ENCODE results near the gene PAPPA. TPM values are rescaled to one million over a fixed set of nuclear protein-coding genes. Genes with fewer than 3 reads are reported as not detected.

Gene PAPPA
- total RNA-seq, 2 donors from 2014 or later, result 0.09 TPM

DNA sequence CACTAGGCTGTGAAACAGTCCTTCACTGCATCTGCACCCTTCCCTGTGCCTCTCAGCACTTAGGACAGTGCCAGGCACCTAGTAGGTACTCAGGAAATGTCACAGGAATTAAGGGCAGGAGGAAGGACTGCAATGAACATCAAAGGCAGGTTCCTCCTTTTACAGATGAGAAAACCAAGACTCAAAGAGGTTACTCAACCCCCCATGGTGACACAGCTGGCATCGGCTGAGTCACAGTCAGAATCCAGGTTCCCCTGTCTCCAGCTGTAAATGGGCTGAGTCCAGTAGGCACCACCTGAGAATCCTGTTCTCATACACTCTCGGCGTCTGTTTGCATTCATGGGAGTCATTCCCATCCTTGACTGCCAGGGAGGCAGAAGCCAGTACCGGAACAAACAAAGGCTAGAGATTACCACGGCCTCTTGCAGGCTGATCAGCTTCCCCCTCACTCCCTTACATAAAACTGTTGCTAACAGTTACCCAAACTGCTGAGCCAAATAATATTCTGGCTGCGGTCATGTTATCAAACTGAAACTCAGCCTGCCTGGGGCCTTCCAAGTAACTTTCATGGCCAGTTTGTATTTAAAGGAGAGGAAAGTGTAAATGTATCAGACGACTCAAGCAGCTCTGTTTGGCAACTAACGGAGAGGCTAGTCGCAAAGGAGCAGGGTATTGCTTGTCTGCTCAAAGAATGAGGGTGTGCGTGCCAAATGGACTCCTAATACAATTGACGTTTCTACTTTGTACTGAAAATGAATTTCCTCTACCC is 201.7 kb downstream of the PAPPA start:
- 69 to 80% methylated on average over 7 to 11 of the region's 11 CpGs for WGBS, 2 experiments (ENCODE audit: insufficient coverage in 1 of 2, insufficient read length in 1 of 2)
- Mint-ChIP-seq H3K4me3 (no peak overlapping the region), H3K4me1 (peaks cover 8% of the 10 kb centered on the region), H3K27ac (no peak overlapping the region), H3K9me3 (no peaks in the 10 kb centered on the region), H3K36me3 (ENCODE audit: low read depth) (no peaks in the 10 kb centered on the region), H3K27me3 (ENCODE audit: insufficient read depth) (peaks cover 59% of the 10 kb centered on the region)
- Histone ChIP-seq H3K27ac (ENCODE audit: low read depth, low read length) (no peak overlapping the region), H3K9me3 (ENCODE audit: control insufficient read depth, low read length) (no peaks in the 10 kb centered on the region), H3K36me3 (ENCODE audit: control insufficient read depth, insufficient read depth, low read length) (no peaks in the 10 kb centered on the region), H3K4me1 (ENCODE audit: control insufficient read depth, insufficient read depth, low read length) (no peaks in the 10 kb centered on the region), H3K27me3 (ENCODE audit: control insufficient read depth, insufficient read depth, low read length, poor library complexity, severe bottlenecking) (peaks cover 24% of the 10 kb centered on the region), H3K9ac (ENCODE audit: extremely low read depth, low read length, poor library complexity, severe bottlenecking) (no peak overlapping the region), H3K4me3 (ENCODE audit: low read length) (no peak overlapping the region)
- peak; percentile 90 for DNase-seq
- TF ChIP-seq, protein P1, sequence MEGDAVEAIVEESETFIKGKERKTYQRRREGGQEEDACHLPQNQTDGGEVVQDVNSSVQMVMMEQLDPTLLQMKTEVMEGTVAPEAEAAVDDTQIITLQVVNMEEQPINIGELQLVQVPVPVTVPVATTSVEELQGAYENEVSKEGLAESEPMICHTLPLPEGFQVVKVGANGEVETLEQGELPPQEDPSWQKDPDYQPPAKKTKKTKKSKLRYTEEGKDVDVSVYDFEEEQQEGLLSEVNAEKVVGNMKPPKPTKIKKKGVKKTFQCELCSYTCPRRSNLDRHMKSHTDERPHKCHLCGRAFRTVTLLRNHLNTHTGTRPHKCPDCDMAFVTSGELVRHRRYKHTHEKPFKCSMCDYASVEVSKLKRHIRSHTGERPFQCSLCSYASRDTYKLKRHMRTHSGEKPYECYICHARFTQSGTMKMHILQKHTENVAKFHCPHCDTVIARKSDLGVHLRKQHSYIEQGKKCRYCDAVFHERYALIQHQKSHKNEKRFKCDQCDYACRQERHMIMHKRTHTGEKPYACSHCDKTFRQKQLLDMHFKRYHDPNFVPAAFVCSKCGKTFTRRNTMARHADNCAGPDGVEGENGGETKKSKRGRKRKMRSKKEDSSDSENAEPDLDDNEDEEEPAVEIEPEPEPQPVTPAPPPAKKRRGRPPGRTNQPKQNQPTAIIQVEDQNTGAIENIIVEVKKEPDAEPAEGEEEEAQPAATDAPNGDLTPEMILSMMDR (conservative IDR thresholded peaks at IDR 0.05), result no peak

DNA sequence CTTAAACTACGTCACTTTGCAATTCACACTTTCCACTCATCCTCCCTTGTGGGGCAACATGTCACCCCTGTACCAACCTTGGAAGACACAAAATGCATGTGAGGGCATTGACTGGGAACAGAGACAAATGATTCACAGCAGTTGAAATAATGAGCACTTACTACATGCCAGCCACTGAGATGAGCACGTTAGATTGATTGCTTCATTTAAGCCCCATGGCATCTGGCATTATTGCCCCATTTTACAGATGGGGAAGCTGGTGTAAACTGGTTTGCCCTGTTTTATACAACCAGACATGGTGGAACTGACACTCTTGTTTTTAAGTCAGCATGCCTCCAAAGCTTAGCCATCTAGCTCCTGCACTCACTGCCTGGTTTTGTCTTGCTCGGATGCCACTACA is 204.7 kb downstream of the PAPPA start:
- H3K27ac Mint-ChIP-seq, result no peak overlapping the region
- Histone ChIP-seq H3K27me3 (ENCODE audit: control insufficient read depth, insufficient read depth, low read length, poor library complexity, severe bottlenecking) (peaks cover 14% of the 10 kb centered on the region), H3K4me3 (ENCODE audit: low read length) (no peak overlapping the region), H3K9ac (ENCODE audit: extremely low read depth, low read length, poor library complexity, severe bottlenecking) (no peak overlapping the region), H3K9me3 (ENCODE audit: control insufficient read depth, low read length) (no peaks in the 10 kb centered on the region), H3K36me3 (ENCODE audit: control insufficient read depth, insufficient read depth, low read length) (no peaks in the 10 kb centered on the region), H3K27ac (ENCODE audit: low read depth, low read length) (no peak overlapping the region), H3K4me1 (ENCODE audit: control insufficient read depth, insufficient read depth, low read length) (no peaks in the 10 kb centered on the region)
- H3K9me3 Mint-ChIP-seq, result no peaks in the 10 kb centered on the region
- TF ChIP-seq, protein P1 (conservative IDR thresholded peaks at IDR 0.05), result no peak
- WGBS, 2 experiments (ENCODE audit: insufficient coverage in 1 of 2, insufficient read length in 1 of 2), result 91 to 95% methylated on average over 3 of the region's 3 CpGs
- peaks cover 8% of the 10 kb centered on the region for H3K4me1 Mint-ChIP-seq
- H3K27me3 Mint-ChIP-seq (ENCODE audit: insufficient read depth), result peaks cover 35% of the 10 kb centered on the region
- H3K4me3 Mint-ChIP-seq, result no peak overlapping the region
- H3K36me3 Mint-ChIP-seq (ENCODE audit: low read depth), result no peaks in the 10 kb centered on the region
- no peak for DNase-seq

DNA sequence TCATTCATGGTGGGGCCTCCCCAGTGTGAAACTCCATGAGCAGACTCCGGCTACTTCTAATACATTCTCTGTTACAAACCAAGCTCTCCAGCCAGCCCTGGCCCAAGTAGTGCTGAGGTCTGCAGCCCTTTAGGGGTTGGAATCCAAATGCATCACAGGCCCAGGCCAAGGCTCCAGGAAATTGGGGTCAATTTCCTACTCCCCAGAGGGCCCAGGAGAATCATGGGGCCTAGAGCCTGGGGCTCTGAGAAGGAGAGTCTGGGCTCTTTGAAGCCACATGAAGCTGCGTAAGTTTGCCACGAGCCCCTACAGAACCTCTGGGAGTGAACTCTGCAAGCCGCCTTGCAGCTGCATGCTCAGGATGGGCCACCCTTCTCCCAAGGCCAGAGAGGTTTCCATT is 206.4 kb downstream of the PAPPA start:
- no peaks in the 10 kb centered on the region for H3K9me3 ChIP-seq (ENCODE audit: control insufficient read depth, low read length)
- 69 to 89% methylated on average over 3 to 4 of the region's 4 CpGs for WGBS, 2 experiments (ENCODE audit: insufficient coverage in 1 of 2, insufficient read length in 1 of 2)
- no peaks in the 10 kb centered on the region for H3K36me3 Mint-ChIP-seq (ENCODE audit: low read depth)

More for the DNA sequence above, 206.4 kb downstream of the PAPPA start:
- H3K27me3 Mint-ChIP-seq (ENCODE audit: insufficient read depth), result peaks cover 22% of the 10 kb centered on the region
- H3K9ac ChIP-seq (ENCODE audit: extremely low read depth, low read length, poor library complexity, severe bottlenecking), result no peak overlapping the region
- no peak overlapping the region for H3K27ac Mint-ChIP-seq
- H3K27ac ChIP-seq (ENCODE audit: low read depth, low read length), result no peak overlapping the region
- peaks cover 14% of the 10 kb centered on the region for H3K27me3 ChIP-seq (ENCODE audit: control insufficient read depth, insufficient read depth, low read length, poor library complexity, severe bottlenecking)
- H3K4me3 ChIP-seq (ENCODE audit: low read length), result no peak overlapping the region
- H3K4me1 Mint-ChIP-seq, result peaks cover 7% of the 10 kb centered on the region
- H3K9me3 Mint-ChIP-seq, result no peaks in the 10 kb centered on the region
- no peak overlapping the region for H3K4me3 Mint-ChIP-seq
- no peak for DNase-seq
- TF ChIP-seq, protein P1 (conservative IDR thresholded peaks at IDR 0.05), result no peak
- no peaks in the 10 kb centered on the region for H3K36me3 ChIP-seq (ENCODE audit: control insufficient read depth, insufficient read depth, low read length)
- no peaks in the 10 kb centered on the region for H3K4me1 ChIP-seq (ENCODE audit: control insufficient read depth, insufficient read depth, low read length)
